HG03039 (cell line): Measurements from ENCODE around the gene AQP2.

Experiments used
- ATAC-seq: cut with Tn5 transposase; IDR thresholded peaks from one replicate; pipeline ENCODE4 v1.9.1; 2021; ENCODE audit warnings: mild to moderate bottlenecking, moderate library complexity; ENCODE audit not compliant: unreplicated experiment

The AQP2 gene

DNA sequence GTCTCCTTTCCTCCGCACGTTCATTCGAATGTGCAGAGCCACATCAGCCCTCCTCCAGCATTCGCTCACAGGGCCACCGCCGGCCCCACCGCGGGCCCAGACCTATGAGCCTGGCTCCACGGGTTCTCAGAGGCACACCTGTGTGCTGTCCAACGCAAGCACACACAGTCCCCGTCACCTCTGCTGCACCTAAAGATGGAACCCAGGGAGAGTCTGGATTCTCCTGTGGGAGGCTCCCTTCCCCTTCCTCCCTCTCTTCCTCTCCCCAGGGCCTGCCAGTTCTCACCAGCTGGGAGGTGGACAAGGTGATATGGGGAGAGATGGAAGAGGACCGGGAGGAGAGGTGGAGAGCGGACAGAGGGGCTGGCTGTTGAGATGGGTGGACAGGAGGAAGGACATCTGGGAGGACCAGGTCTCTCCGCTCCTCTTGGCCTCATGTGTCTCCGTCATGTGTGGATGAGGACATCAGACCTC, 17.3 kb downstream of the AQP2 start:
- ATAC-seq = no peak

DNA sequence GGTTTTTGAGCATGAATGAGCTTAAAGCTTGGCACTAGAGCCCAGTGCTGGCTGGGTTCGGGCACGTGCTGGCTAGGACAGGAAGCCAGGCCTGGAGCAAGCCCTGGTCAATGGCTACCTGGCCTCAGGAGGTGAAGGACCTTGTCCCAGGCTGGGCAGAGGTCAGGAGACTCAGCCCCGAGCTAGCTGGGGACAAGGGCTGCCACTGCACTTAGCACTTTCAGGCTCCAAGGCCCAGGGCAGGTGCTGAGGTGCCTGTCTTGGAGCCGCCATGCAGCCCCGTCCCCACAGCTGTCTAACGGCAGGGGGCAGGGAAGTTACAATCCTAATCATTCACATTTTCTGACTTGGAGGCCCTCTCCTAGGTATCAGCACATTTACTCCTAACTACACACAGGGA, 17.9 kb downstream of the AQP2 start:
- ATAC-seq = no peak

DNA sequence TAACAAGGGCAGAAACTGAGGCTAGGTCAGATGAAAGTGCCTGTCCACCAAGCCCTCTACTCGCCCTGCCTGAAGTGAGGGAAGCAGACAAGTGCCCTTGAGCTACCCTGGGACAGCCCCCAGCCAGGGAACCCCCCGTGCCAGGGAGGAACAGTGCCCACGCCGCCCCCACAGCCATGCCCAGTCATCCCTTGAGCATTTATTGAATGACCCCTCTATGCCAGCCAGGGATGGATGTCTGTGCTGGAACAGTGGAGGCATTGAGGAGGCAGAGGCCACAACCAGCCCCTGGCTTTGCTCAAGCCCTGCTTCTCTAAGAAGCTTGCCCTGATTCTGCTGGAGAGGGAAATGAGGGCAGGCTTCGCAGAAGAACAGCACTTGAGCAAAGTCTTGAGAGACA, 18.5 kb downstream of the AQP2 start:
- ATAC-seq = no peak

- ATAC-seq = no peak
These were observed 19.3 kb downstream of the AQP2 start for GRCh38 chr12:49969651-49970429.

DNA sequence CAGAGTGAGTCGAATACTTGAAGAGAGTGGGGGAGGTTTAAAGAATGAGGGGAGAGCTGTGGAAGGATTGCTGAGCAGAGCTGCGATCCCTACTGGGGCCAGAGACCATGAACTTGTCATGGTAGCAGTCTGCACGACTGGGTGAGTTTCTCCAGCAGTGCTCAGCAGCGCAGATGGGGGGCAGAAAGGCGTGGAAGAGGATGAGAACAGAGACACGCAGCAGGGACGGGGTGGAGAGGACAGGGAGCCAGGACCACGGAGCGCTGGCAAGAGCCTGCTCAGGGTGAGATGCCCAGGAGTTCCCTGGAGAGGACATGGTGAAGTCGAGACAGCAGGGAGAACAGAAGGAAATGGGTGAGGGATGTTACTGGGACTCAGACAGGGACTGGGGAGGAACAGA, 20.1 kb downstream of the AQP2 start:
- ATAC-seq = no peak

DNA sequence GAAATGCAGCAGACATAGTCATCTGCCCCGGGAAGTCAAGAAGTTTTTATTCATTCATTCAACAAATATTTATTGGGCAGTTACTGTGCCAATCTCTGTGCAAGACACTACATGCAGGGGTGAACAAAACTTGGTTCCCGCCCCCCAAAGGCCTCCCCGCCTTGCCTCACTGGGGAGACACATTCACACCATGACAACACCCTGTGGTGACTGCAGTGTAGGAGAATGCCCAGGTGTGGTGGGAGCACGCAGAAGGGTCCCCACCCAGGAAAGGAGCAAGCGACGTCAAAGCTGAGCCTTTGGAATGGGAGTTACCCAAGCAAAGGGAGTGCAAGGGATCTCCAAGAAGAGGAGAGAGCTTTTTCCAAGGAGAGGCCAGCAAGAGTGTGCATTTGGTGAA, 20.6 kb downstream of the AQP2 start:
- no peak for ATAC-seq

GRCh38 chr12:49972129-49972528, 21.6 kb downstream of the AQP2 start:
- ATAC-seq = no peak

DNA sequence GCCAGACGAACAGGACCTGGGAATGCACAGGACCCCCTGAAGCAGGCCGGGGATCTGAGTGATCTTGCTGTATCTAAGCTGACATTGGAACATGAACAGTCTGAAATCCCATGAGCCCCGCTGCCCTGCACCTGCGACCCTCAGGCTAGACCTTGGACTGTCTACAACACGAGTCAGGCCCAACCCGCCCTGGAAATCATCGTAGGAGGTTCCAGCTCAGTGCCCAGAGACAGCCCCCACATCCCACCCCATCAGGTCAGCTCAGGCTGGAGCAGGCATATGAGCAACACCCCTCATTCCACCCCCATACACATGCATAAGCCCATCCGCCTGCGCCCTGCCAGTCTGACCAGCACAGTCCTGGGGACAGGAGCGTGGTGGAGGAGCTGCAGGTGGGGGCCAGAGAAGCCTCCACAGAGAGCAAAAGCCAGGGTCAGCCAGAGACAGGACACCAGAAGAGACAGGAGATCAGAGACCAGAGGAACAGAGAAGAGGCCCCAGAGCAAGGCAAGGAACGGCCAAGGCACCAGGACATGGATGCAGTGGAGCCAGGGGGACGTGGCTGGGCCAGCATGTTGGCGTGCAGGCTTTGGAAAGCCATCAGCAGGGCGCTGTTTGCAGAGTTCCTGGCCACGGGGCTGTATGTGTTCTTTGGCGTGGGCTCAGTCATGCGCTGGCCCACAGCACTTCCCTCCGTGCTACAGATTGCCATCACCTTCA, 22.3 kb downstream of the AQP2 start, which contains the start of gene AQP6:
TSS of gene AQP6 (plus strand) at position 307 of the 720 bp plus-strand sequence. CDS start at position 534, 227 bp downstream.
- no peak for ATAC-seq

DNA sequence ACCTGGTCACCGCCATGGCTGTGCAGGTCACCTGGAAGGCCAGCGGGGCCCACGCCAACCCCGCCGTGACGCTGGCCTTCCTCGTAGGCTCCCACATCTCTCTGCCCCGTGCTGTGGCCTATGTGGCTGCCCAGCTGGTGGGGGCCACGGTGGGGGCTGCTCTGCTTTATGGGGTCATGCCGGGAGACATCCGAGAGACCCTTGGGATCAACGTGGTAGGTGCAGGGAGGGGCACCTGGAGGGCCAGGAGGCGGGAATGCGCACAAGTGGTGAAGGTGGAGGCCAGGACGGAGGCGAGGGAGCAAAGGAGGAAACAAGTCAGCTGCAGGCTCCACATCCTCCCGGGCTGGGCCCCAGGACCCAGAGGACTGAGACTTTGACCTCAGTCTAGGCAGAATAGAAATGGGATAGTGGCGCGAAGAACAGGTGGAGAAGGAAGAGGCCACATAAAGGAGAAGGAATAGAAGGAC, 22.9 kb downstream of the AQP2 start:
- ATAC-seq = no peak

DNA sequence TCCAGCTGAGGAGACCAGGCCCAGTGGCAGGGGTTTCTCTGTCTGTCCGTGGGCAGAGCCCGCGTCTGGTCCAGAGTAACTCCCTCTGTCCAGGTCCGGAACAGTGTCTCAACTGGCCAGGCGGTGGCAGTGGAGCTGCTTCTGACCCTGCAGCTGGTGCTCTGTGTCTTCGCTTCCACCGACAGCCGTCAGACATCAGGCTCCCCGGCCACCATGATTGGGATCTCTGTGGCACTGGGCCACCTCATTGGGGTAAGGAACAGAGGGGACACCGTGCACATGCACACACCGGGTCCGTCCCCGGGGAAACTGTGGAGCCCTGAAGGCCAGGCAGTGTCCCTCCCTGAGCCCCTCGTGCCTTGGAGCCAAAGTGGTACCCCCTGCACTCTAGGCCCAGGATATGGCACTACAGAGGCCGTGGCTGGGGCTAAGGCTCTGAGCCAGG, 23.7 kb downstream of the AQP2 start:
- ATAC-seq = no peak

GRCh38 chr12:49974677-49975317, 24.3 kb downstream of the AQP2 start:
- no peak for ATAC-seq

DNA sequence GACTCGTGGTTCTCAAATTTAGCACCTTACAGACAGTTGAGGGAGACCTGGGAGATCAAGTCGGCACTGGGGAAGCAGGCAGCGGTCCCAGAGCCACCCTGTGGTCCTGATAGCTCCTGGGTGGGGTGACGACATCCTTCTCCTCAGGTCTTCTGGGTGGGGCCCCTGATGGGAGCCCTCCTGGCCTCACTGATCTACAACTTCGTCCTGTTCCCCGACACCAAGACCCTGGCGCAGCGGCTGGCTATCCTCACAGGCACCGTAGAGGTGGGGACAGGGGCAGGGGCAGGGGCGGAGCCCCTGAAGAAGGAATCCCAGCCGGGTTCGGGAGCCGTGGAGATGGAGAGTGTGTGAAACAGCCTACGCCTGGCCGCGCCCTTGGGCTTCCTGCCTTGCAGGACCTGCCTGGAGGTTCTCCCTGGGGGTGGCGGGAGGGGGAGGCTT, 24.8 kb downstream of the AQP2 start:
- ATAC-seq = no peak

- no peak for ATAC-seq
These were observed 26.0 kb downstream of the AQP2 start for GRCh38 chr12:49976557-49976956.

- no peak for ATAC-seq
These were observed 27.6 kb downstream of the AQP2 start for GRCh38 chr12:49978125-49978524.

DNA sequence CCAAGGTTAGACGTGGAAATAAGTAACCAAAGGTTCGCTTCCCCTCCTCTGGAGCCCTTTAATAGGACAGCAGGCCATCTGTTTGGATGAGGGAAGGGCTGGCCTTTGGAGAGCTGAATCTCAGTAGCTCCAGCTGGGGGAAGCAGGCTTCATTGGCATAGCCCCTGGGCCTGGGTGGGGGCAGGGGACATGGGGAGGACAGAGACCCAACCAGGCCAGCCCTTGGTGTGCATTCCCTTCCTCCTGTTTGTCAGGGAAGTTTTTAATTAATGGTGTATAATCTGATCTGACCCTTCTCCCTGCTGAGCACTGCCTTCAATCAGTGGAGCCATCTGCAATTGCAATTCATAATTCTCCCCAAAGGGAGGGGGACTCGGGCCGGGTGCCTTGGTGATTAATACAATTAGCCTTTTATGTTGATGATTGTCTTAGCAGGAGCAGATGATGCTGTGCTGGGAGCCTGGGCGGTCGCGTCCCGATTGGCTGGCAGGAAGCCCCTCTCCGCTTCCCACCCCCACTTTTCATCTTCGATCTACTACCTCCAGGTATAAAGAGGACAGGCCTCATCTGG, 28.6 kb downstream of the AQP2 start:
- ATAC-seq = no peak

- no peak for ATAC-seq
These were observed 29.3 kb downstream of the AQP2 start for GRCh38 chr12:49979791-49980190.

GRCh38 chr12:49980501-49981349, 30.2 kb downstream of the AQP2 start:
- no peak for ATAC-seq

DNA sequence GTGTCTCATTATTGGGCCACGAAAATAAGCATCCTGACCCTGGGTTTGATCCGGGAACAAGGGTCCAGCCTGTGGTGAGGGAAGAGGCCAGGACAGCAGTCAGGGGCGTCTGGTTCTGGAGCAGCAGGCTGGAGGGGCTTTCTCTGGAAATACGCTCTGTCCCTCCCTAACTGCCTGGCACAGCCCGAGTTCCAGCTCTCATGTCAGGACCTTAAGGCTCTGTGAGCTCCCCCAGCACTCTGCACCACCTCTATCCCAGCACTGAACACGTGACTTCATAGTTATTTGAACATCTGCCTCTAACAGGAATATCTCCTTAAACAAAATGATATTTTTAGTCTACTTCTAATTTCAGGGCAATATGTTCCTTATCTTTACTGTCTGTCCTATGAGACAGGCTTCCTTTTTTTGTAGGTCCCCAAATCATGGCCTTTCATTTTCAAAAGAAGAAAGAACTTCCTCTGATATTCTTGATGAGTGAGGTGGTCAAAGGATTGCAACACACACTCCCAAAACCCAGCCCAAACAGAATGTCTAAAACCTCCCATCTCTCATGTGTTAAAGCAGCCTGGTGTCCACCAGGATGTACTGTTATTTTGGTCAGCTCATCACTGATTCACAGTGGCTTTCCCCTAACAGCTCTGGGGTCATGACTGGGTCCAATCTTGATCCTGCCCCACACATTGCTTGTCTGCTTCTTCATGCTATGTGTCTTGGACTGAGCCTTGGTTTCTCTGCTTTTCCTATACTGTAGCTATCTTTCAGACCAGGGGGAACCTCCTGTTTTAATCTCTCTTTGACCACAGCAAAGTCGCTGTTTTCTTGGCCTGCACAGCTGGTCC, 31.9 kb downstream of the AQP2 start:
- ATAC-seq = no peak

DNA sequence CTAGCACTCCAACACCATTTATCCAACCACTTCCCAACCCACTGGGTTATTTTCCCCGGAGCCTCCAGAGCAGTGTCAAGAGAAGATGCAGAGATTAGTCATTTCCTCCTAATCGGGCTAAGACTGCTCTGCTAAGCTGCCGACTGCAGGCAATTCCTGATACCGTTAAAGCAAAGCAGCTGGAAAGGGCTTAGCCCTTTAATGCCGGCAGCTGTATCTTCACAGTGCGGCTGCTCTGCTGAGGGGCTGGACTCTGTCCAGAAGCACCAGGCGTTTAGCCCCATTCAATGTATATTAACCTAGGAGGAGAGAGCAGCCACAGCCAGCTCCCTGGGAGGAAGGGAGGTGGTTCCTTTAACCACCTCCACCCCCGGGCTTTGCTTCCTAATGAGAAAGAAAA, 33.4 kb downstream of the AQP2 start:
- no peak for ATAC-seq
